GM12878 (cell line): ENCODE data around the gene EHBP1.

ENCODE experiments used
- CREB1 ChIP-seq: IDR thresholded peaks from 2 replicates; pipeline ENCODE4 v1.6.1; 2012; ENCODE audit warnings: low read depth, mild to moderate bottlenecking, inconsistent platforms
- CTCF ChIP-seq, 3 experiments: IDR thresholded peaks in 2 of 3; conservative IDR thresholded peaks in 1 of 3; 2 replicates each; pipeline ENCODE4 v1.5.1; 2011; ENCODE audit warnings: low read depth in 3 of 3, low read length in 3 of 3, mild to moderate bottlenecking in 3 of 3, control low read depth in 2 of 3, moderate library complexity in 2 of 3, inconsistent platforms in 1 of 3, mixed read lengths in 1 of 3; ENCODE audit not compliant: control insufficient read depth in 2 of 3, insufficient read depth in 1 of 3; ENCODE audit errors: extremely low read depth in 1 of 3
- EGR1 ChIP-seq, 2 experiments: IDR thresholded peaks; 1 replicate in 1 of 2; 2 replicates in 1 of 2; pipeline ENCODE4 v1.6.1; 2011 to 2012; ENCODE audit warnings: low read depth in 2 of 2, low read length in 2 of 2, borderline replicate concordance in 1 of 2, mild to moderate bottlenecking in 1 of 2, moderate library complexity in 1 of 2
- HDAC2 ChIP-seq: fragments of 200-600 bp; sonication (generic); IDR thresholded peaks from 2 replicates; pipeline ENCODE4 v1.6.1; 2017
- JUNB ChIP-seq: IDR thresholded peaks from 2 replicates; pipeline ENCODE4 v1.6.1; 2016; ENCODE audit warnings: antibody characterized with exemption, mild to moderate bottlenecking
- MAX ChIP-seq: IDR thresholded peaks from 2 replicates; pipeline ENCODE4 v1.6.1; 2012; ENCODE audit warnings: low read depth, low read length, improper control_type of control experiment
- POLR2A ChIP-seq: IDR thresholded peaks from 2 replicates; pipeline ENCODE4 v1.6.1; 2011; ENCODE audit warnings: low read depth, mild to moderate bottlenecking, low read length
- SMC3 ChIP-seq: IDR thresholded peaks from 2 replicates; pipeline ENCODE4 v1.6.1; 2011; ENCODE audit warnings: low read length, improper control_type of control experiment, borderline replicate concordance
- TAF1 ChIP-seq: IDR thresholded peaks from 2 replicates; pipeline ENCODE4 v1.6.1; 2011; ENCODE audit warnings: mild to moderate bottlenecking, low read depth, low read length, borderline replicate concordance
- TARDBP ChIP-seq: IDR thresholded peaks from 2 replicates; pipeline ENCODE4 v1.6.1; 2016; ENCODE audit warnings: borderline replicate concordance
- ZNF622 ChIP-seq: fragments of 450-650 bp; IDR thresholded peaks from 2 replicates; pipeline ENCODE4 v1.6.1; 2017; ENCODE audit warnings: mild to moderate bottlenecking, inconsistent platforms
- ZSCAN29 ChIP-seq: fragments of 450-650 bp; IDR thresholded peaks from 2 replicates; pipeline ENCODE4 v1.6.1; 2017; ENCODE audit warnings: mild to moderate bottlenecking, moderate library complexity
- ZZZ3 ChIP-seq: IDR thresholded peaks from 2 replicates; pipeline ENCODE4 v1.6.1; 2011; ENCODE audit warnings: low read depth; ENCODE audit not compliant: control insufficient read depth, insufficient read length

- TF ChIP-seq TAF1, result no peak
- no peak for TF ChIP-seq CREB1
- no peak for TF ChIP-seq ZZZ3
- no peak for TF ChIP-seq ZNF622
- no peak for TF ChIP-seq HDAC2
- no peak for TF ChIP-seq ZSCAN29
- TF ChIP-seq EGR1 (IDR thresholded peaks at IDR 0.05; ENCODE audit: borderline replicate concordance in 1 of 2, low read depth in 2 of 2, low read length in 2 of 2), result no peak
- no peak for TF ChIP-seq POLR2A
- no peak for TF ChIP-seq TARDBP
- TF ChIP-seq MAX, result no peak
- no peak for TF ChIP-seq SMC3
- TF ChIP-seq JUNB, result no peak
- no peak for TF ChIP-seq CTCF (IDR thresholded peaks at IDR 0.05 in 2 of 3, conservative IDR thresholded peaks at IDR 0.05 in 1 of 3; ENCODE audit: control insufficient read depth in 2 of 3, extremely low read depth in 1 of 3, insufficient read depth in 1 of 3, low read depth in 3 of 3, low read length in 3 of 3)
Measured at GRCh38 chr2:62789518-62789917, 84.0 kb downstream of the EHBP1 start.
